Dendritic cell treated with granulocyte-macrophage colony-stimulating factor and Interleukin-4, amounts not matched to agents 40 ng/mL and 50 ng/mL, for 4 days (primary cell): ENCODE measurements around the gene CNTLN.
A peak's percentile ranks its signal among the peaks of the same experiment; 100 is the strongest.
"Not testable (repeated sequence)": the region's sequence is repeated elsewhere in the genome, so short reads cannot be mapped to it uniquely, and the experiment has no call there.

ENCODE experiments used
- H3K27ac Mint-ChIP-seq: one replicate; pipeline ENCODE4 v1.8.0; 2022; ENCODE audit warnings: mild to moderate bottlenecking, mixed read lengths
- H3K27me3 Mint-ChIP-seq: one replicate; pipeline ENCODE4 v1.8.0; 2022; ENCODE audit warnings: mild to moderate bottlenecking, mixed read lengths
- H3K36me3 Mint-ChIP-seq: one replicate; pipeline ENCODE4 v1.8.0; 2022; ENCODE audit warnings: low read depth, mixed read lengths
- H3K4me1 Mint-ChIP-seq: one replicate; pipeline ENCODE4 v1.8.0; 2022; ENCODE audit warnings: low read depth, mixed read lengths
- H3K4me3 Mint-ChIP-seq: one replicate; pipeline ENCODE4 v1.8.0; 2022; ENCODE audit warnings: mild to moderate bottlenecking, moderate library complexity, mixed read lengths
- H3K9me3 Mint-ChIP-seq: one replicate; pipeline ENCODE4 v1.8.0; 2022; ENCODE audit warnings: mixed read lengths
- intact Hi-C: fragments of 100-400 bp; cut with micrococcal nuclease; formaldehyde crosslinking; loops from one replicate; pipeline ENCODE4 v1.15.0; 2022

CNTLN gene

DNA sequence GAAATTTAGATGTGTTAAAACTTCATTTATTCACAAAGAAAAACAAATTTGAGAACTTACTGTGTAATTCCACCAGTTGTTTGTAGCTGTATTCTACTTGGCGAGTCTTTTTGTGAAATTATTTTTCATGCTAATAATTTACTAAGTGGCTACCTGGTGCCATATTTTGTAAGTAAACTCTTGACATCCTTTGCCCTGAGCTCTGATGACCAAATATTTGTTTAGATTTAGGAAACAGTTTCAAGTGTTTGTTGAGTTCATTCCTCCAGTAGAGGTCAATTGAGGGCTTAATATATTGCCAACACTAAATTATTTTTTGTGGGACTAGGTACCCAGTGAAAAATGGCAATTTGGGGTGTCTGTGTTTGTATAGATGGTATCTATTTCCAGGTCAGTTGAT lies 3.7 kb downstream of the CNTLN start:
- no peaks in the 10 kb centered on the region for H3K27me3 Mint-ChIP-seq
- no peaks in the 10 kb centered on the region for H3K9me3 Mint-ChIP-seq
- intact Hi-C loops, result loop anchor here (5.0 kb wide), 1 partner anchor 104 kb away; no protein-coding TSS in a partner anchor
- H3K4me1 Mint-ChIP-seq, result peaks cover 31% of the 10 kb centered on the region
- H3K4me3 Mint-ChIP-seq, result no peak overlapping the region
- H3K36me3 Mint-ChIP-seq, result peaks cover 17% of the 10 kb centered on the region
- no peak overlapping the region for H3K27ac Mint-ChIP-seq

DNA sequence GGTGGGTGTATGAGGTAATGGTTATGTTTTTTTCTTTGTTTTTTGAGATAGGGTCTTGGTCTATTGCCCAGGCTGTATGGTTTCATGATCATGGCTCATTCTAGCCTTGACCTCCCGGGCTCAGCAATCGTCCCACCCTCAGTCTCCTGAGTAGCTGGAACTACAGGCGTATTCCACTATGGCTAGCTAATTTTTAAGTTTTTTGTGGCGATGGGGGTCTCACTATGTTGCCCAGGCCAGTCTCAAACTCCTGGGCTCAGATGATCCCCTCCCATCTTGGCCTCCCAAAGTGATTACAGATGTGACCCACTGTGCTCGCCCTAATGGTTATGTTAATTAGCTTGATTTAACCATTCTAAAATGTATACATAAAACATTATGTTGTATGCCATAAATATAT lies 5.6 kb downstream of the CNTLN start:
- intact Hi-C loops, result no loop called here
- peaks cover 15% of the 10 kb centered on the region for H3K36me3 Mint-ChIP-seq
- H3K27me3 Mint-ChIP-seq, result no peaks in the 10 kb centered on the region
- H3K27ac Mint-ChIP-seq, result no peak overlapping the region
- H3K4me3 Mint-ChIP-seq, result no peak overlapping the region
- H3K9me3 Mint-ChIP-seq, result no peaks in the 10 kb centered on the region
- peaks cover 21% of the 10 kb centered on the region for H3K4me1 Mint-ChIP-seq

DNA sequence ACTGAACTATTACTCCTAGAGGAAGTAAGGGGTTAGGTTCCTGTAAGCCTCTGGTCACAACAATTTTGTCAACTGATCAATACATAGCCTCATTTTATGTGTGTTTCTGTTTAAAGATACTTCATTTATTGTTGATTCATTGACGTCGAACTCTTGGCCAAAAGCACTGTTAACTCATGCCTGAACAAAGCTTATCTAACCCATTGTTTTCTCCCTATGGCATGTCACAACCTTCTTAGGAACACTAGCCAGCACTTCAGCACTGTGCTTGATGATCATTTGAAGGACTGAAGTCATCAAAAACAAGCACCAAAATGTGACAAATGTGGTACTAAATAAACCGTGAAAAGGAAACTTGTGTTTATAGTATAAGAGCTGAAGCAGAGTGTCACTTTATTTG lies 13.5 kb downstream of the CNTLN start:
- H3K4me3 Mint-ChIP-seq, result no peak overlapping the region
- peaks cover 85% of the 10 kb centered on the region for H3K36me3 Mint-ChIP-seq
- no peaks in the 10 kb centered on the region for H3K27me3 Mint-ChIP-seq
- intact Hi-C loops, result no loop called here
- H3K4me1 Mint-ChIP-seq, result no peaks in the 10 kb centered on the region
- no peak overlapping the region for H3K27ac Mint-ChIP-seq
- H3K9me3 Mint-ChIP-seq, result peaks cover 46% of the 10 kb centered on the region

DNA sequence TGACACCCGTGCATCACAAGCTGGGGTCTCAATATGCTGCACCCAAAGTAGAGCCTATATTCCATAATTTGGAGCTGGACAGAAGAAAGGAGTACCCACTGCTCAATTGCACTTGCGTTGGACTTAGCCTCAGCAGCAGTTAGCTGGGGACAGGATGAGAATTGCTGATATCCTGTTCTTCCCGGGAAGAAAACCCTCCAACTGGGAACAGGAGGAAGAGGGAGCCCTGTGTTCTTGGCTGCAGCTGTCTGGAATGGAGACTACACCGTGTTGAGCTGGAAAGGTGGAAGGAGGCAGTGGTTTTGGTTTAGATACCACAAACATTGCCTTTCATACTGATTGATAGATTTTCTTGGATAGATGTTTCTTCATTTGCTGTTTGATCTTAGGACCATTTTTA lies 24.6 kb downstream of the CNTLN start:
- Mint-ChIP-seq H3K4me3 (no peak overlapping the region), H3K9me3 (peaks cover 13% of the 10 kb centered on the region), H3K4me1 (peaks cover 5% of the 10 kb centered on the region), H3K27me3 (no peaks in the 10 kb centered on the region), H3K36me3 (peaks cover 30% of the 10 kb centered on the region), H3K27ac (no peak overlapping the region)
- intact Hi-C loops, result no loop called here

DNA sequence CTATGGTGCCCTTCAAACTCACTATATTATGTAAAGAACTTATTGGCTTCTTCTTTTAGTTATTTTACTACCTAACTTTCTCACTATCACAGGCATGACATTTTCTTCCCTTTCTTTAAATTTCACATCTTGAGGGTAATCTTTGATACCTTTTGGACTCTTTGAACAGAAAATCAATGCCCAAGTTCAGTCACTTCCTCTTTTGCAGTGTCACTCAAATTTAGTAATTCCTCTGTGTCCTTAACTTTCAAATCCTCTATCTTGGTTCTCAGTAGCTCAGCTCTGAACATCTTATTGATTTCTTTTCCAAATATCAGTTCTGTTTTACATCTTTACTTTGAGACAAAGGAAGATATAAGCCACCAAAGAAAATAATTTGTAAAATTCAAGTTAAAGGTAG lies 25.5 kb downstream of the CNTLN start:
- Mint-ChIP-seq H3K27ac (no peak overlapping the region), H3K4me3 (no peak overlapping the region), H3K4me1 (peaks cover 10% of the 10 kb centered on the region), H3K27me3 (no peaks in the 10 kb centered on the region), H3K36me3 (peaks cover 22% of the 10 kb centered on the region), H3K9me3 (peaks cover 5% of the 10 kb centered on the region)
- intact Hi-C loops, result no loop called here

DNA sequence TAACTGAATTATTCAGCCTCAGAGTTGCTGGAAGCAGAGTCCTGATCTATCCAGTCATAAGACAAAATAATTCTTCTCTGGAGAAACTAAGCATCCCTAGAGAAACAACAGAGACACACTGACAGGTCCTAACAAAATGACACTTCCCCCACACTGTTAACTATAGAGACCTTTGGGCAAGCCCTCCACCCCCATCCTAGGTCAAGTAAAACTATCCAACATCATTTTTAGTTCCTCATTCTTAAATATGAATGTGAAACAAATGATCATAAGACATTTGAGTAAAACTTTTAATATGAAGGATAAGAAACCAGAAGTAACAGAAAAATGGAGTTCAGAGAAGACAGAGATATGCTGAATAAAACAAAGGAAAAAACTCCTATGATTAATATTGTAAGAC lies 30.9 kb downstream of the CNTLN start:
- peaks cover 19% of the 10 kb centered on the region for H3K36me3 Mint-ChIP-seq

DNA sequence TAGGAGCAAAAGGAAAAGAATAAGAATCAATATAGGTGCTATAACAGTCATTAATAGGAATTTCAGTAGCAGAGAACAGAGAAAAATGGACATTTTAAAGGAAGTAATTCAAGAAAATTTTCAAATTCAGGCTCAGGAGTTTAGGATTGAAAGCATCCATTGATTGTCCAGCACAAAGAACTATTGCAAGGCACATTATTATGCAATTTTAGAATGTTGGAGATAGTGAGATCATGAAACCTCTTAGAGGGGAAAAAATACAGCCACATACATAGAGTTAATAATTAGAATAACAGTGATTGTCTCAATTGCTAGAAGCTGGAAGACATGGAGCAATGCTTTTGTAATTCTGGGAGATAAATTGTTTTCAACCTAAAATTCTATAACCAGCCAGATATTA lies 31.5 kb downstream of the CNTLN start:
- H3K27me3 Mint-ChIP-seq, result no peaks in the 10 kb centered on the region
- peaks cover 23% of the 10 kb centered on the region for H3K9me3 Mint-ChIP-seq
- peaks cover 23% of the 10 kb centered on the region for H3K36me3 Mint-ChIP-seq
- intact Hi-C loops, result no loop called here
- peak overlapping the region; percentile 43 for H3K27ac Mint-ChIP-seq
- peaks cover 14% of the 10 kb centered on the region for H3K4me1 Mint-ChIP-seq
- H3K4me3 Mint-ChIP-seq, result no peak overlapping the region

More for the DNA sequence above, 30.9 kb downstream of the CNTLN start:
- intact Hi-C loops, result no loop called here
- H3K27me3 Mint-ChIP-seq, result no peaks in the 10 kb centered on the region
- H3K27ac Mint-ChIP-seq, result peak overlapping the region; percentile 43
- H3K4me1 Mint-ChIP-seq, result peaks cover 14% of the 10 kb centered on the region
- H3K4me3 Mint-ChIP-seq, result no peak overlapping the region
- peaks cover 17% of the 10 kb centered on the region for H3K9me3 Mint-ChIP-seq

DNA sequence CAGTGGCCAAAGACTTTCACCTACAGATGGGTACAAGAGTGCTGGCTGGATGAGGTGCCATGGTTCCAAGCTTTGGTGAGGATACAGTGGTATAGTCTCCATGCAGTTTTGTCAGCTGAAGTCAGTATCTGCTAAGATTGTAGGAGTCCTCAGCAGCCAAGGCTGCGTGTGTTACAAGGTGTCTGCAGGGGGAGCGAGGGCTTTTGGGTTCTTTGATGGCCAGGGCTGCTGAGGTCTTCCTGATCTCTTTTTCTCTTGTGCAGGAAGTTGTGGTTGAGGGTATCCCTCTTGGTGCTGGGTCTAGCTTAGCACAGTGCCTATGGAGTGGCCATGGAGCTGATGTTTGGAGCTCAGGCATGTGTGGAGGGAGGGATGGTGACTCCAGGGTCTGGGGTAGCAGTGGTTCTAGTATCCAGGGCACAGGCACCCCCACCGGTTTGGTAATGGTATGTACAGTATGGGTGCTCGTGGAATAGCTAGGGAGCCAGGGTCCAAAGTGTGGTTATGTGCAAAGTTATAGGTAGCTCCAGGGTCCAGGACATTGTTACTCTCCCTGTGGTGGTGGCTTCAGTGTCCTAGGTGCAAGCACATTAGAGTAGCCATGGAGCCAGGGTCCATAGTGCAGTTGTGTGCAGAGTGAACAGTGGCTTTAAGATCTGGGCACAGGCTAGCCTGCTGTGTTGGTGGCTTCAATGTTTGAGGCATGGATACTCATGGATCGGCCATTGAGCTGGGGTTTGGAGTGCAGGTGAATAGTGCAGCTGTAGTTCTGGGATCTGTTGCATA lies 36.7 kb downstream of the CNTLN start:
- H3K27ac Mint-ChIP-seq, result no peak overlapping the region
- H3K27me3 Mint-ChIP-seq, result no peaks in the 10 kb centered on the region
- intact Hi-C loops, result no loop called here
- no peaks in the 10 kb centered on the region for H3K4me1 Mint-ChIP-seq
- H3K9me3 Mint-ChIP-seq, result peaks cover 25% of the 10 kb centered on the region
- peaks cover 9% of the 10 kb centered on the region for H3K36me3 Mint-ChIP-seq
- H3K4me3 Mint-ChIP-seq, result no peak overlapping the region

DNA sequence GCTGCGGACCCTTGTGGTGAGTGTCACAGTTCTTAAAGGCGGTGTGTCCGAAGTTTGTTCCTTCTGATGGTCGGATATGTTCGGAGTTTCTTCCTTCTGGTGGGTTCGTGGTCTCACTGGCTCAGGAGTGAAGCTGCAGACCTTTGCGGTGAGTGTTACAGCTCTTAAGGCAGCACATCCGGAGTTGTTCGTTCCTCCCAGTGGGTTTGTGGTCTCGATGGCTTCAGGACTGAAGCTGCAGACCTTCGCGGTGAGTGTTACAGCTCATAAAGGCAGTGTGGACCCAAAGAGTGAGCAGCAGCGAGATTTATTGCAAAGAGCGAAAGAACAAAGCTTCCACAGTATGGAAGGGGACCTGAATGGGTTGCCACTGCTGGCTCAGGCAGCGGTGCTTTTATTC lies 42.7 kb downstream of the CNTLN start:
- peaks cover 21% of the 10 kb centered on the region for H3K36me3 Mint-ChIP-seq
- H3K27ac Mint-ChIP-seq, H3K27me3 Mint-ChIP-seq, intact Hi-C loops, H3K4me3 Mint-ChIP-seq, H3K4me1 Mint-ChIP-seq: not testable (repeated sequence)
- H3K9me3 Mint-ChIP-seq, result peaks cover 22% of the 10 kb centered on the region

DNA sequence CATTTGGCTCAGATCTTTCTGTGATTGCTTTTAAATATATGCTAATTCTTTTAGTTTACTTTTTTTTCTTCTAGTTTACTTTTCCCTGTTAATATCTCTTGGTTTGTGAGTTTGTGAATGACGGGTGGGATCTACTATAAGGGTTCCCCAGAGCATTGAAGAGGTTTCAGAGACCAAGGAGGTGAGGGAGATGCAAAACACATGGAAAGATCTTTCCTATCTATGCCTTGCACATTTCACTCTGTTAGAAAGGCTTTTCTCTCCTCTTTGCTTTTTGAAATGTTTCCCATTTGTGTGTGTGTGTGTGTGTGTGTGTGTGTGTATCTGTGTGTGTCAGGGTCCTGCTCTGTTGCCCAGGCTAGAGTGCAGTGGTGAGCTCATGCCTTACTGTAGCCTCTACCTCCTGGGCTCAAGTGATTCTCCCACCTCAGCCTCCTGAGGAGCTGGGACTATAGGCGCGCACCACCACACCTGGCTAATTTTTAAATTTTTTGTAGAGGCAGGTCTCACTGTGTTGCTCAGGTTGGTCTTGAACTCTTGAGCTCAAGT lies 50.7 kb downstream of the CNTLN start:
- H3K4me1 Mint-ChIP-seq, result no peaks in the 10 kb centered on the region
- H3K9me3 Mint-ChIP-seq, result no peaks in the 10 kb centered on the region
- intact Hi-C loops, result no loop called here
- no peak overlapping the region for H3K4me3 Mint-ChIP-seq
- no peaks in the 10 kb centered on the region for H3K36me3 Mint-ChIP-seq
- H3K27me3 Mint-ChIP-seq, result no peaks in the 10 kb centered on the region
- no peak overlapping the region for H3K27ac Mint-ChIP-seq

DNA sequence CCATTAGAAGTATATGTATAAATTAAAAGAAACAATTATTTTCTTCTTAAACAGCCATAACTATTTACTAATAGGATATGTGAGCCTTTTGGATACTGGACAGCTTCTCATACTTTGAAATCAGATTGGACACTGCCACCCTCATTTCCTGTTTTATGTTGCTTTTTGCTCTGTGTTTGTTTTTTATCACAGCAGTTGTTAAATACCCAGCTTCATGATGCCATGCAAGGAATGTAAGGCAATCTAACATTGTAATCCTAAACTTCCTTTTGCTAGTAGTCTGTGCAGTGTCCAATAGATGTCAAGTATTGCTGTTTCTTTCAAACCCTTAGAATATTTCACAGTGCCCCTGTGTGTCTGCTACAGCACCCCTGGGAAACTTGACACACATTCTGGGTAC lies 56.2 kb downstream of the CNTLN start:
- Mint-ChIP-seq H3K4me3 (no peak overlapping the region), H3K9me3 (peaks cover 31% of the 10 kb centered on the region), H3K27ac (no peak overlapping the region), H3K36me3 (peaks cover 21% of the 10 kb centered on the region), H3K4me1 (no peaks in the 10 kb centered on the region), H3K27me3 (no peaks in the 10 kb centered on the region)
- intact Hi-C loops, result no loop called here

DNA sequence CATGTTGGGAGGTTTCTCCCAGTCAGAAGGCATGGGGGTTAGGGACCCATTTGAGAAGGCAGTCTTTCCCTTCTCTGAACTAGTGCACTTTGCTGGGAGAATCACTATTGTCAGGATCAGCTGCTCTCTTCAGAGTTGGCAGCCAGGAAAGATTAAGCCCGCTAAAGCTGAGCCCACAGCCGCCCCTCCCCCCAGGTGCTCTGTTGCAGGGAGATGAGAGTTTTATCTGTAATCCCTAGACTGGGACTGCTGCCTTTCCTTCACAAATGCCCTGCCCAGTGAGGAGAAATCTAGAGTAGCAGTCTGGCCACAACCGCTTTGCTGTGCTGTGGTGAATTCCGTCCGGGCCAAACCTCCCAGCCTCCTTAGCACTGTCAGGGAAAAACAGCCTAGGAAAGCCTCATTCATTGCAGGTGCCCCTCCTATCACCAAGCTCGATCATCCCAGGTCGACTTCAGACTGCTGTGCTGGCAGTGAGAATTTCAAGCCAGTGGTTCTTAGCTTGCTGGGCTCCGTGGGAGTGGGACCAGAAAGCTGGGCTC lies 69.8 kb downstream of the CNTLN start:
- Mint-ChIP-seq H3K9me3 (peaks cover 76% of the 10 kb centered on the region), H3K4me3 (no peak overlapping the region), H3K27ac (no peak overlapping the region), H3K36me3 (peaks cover 47% of the 10 kb centered on the region), H3K4me1 (no peaks in the 10 kb centered on the region), H3K27me3 (no peaks in the 10 kb centered on the region)
- intact Hi-C loops, result no loop called here

DNA sequence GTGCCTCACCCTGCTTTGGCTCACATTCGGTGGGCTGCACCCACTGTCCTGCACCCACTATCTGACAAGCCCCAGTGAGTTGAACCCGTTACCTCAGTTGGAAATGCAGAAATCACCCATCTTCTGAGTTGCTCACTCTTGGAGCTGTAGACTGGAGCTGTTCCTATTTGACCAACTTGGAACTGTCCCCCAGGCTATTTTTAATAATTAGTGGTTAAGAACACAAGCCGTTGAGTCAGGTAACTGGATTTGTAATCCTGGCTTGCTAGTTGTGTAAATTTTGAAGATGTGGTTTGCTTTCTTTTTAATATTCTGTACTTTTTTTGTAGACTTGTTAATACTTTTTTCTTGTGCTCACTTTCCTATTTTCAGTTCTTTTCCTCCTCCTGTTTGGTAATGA lies 81.2 kb downstream of the CNTLN start:
- H3K4me1 Mint-ChIP-seq, result peaks cover 10% of the 10 kb centered on the region
- no peaks in the 10 kb centered on the region for H3K36me3 Mint-ChIP-seq
- H3K4me3 Mint-ChIP-seq, result no peak overlapping the region
- intact Hi-C loops, result no loop called here
- H3K27me3 Mint-ChIP-seq, result no peaks in the 10 kb centered on the region
- H3K9me3 Mint-ChIP-seq, result peaks cover 38% of the 10 kb centered on the region
- no peak overlapping the region for H3K27ac Mint-ChIP-seq

DNA sequence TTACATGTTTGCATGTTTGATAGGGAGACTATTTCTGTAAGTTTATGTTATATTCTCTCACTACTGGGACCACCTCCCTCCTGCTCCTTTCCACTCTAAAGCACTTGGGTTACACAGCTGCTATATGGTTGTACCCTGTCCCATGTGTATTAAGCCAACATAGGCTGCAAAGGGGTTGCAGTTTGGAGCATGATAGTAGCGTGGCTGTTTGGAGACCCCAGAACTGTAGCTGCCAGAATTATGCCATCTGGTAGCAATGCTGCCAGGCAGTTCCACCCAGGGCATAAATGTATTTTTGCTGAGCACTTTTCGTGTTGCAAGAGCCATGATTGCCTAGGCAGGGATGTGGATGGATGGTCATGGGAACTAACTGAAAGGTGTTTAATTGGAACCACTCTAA lies 81.8 kb downstream of the CNTLN start:
- peaks cover 10% of the 10 kb centered on the region for H3K4me1 Mint-ChIP-seq
- intact Hi-C loops, result no loop called here
- H3K9me3 Mint-ChIP-seq, result peaks cover 32% of the 10 kb centered on the region
- no peaks in the 10 kb centered on the region for H3K27me3 Mint-ChIP-seq
- H3K27ac Mint-ChIP-seq, result no peak overlapping the region
- no peak overlapping the region for H3K4me3 Mint-ChIP-seq
- no peaks in the 10 kb centered on the region for H3K36me3 Mint-ChIP-seq
